Measurements from ENCODE around the gene MLST8. TPM values are rescaled to one million over a fixed set of nuclear protein-coding genes. Genes with fewer than 3 reads are reported as not detected.

MLST8 gene
- total RNA-seq, 1 experiment from 2014 or later: 58.7 TPM

DNA sequence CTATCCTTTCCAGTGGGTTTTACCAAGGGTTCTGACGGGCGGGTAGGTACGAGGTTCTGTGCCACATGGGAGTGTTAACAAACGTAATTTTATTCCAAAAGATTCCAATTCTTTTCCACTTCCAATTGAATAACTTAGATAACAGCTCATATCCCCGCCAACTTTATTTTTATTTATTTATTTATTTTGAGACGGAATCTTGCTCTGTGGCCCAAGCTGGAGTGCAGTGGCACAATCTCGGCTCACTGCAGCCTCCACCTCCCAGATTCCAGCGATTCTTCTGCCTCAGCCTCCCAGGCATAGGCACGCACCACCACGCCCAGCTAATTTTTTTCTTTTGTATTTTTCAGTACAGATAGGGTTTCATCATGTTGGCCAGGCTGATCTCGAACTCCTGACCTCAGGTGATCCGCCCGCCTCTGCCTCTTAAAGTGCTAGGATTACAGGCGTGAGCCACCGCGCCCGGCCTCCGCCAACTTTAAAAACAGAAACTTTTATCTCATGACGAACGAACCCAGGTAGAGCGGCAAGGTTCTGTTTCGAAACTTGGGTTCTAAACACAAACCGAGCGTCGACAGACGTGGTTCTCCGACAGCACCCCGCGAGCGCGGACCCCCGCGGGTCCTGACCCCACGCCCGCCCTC lies 45.5 kb downstream of the MLST8 start:
- peaks cover 63% of the 10 kb centered on the region for H3K79me2 ChIP-seq (ENCODE audit: insufficient read depth, low read length)
- ChIA-PET POLR2A (interaction anchor here (0.7 to 2.8 kb wide), 11 partner anchors 8 to 203 kb away, joined by 3 to 21 read pairs (median 5); partner anchors contain the start of genes E4F1, NTHL1, PGP and TRAF7), CTCF (interaction anchor here (1.2 to 2.7 kb wide), 5 partner anchors 28 to 250 kb away, joined by 3 to 24 read pairs (median 5); partner anchors contain the start of genes CASKIN1, E4F1 and PGP), RAD21 (ENCODE audit: low non-redundant PET in 1 of 2, low total read pairs in 2 of 2, uncharacterized antibody in 2 of 2, unreplicated experiment in 2 of 2) (interaction anchor here in 1 of 2 experiments (0.5 to 1.4 kb wide), 2 partner anchors 56 to 281 kb away, joined by 3 to 5 read pairs; no protein-coding TSS in a partner anchor)
- no peak for DNase-seq (ENCODE audit: low read depth, low spot score)
- H3K27me3 ChIP-seq (ENCODE audit: insufficient read depth, low read length): no peaks in the 10 kb centered on the region
- BruUV-seq (replicated peaks): TSS peak; percentile 81
- ATAC-seq: peak; percentile 29
- H3K9me2 ChIP-seq (ENCODE audit: insufficient read depth): no peaks in the 10 kb centered on the region
- H3K9ac ChIP-seq (ENCODE audit: low read length): peak overlapping the region; percentile 79
- no peaks in the 10 kb centered on the region for H3K9me3 ChIP-seq (ENCODE audit: control insufficient read depth in 1 of 2, insufficient read depth in 1 of 2, low read depth in 1 of 2, low read length in 2 of 2)
- H3K36me3 ChIP-seq (ENCODE audit: control insufficient read depth in 1 of 2, insufficient read depth in 2 of 2, low read length in 2 of 2): peaks cover 24 to 34% of the 10 kb centered on the region in 2 experiments; a peak in 3 of 4 replicates
- no peak overlapping the region for H2AFZ ChIP-seq (ENCODE audit: low read depth, low read length, poor library complexity, severe bottlenecking)
- H3K4me3 ChIP-seq (replicated peaks in 1 of 2; ENCODE audit: low read depth in 1 of 2, low read length in 2 of 2): peak overlapping the region; percentile 66 to 75
- intact Hi-C loops (cut with micrococcal nuclease): loop anchor here (1.0 to 10.0 kb wide), 4 partner anchors 27 to 226 kb away; partner anchors contain the start of genes E4F1 and NHERF2
- H3K4me1 ChIP-seq (ENCODE audit: control insufficient read depth in 1 of 2, insufficient read depth in 2 of 2, low read length in 2 of 2): peaks cover 15 to 31% of the 10 kb centered on the region in 2 experiments
- H4K20me1 ChIP-seq (ENCODE audit: insufficient read depth): no peaks in the 10 kb centered on the region; the same call in 1 of the 2 replicates
- peak overlapping the region; percentile 84 for H3K4me2 ChIP-seq (ENCODE audit: low read length)
- H3K27ac ChIP-seq (ENCODE audit: low read depth, low read length): peak overlapping the region; percentile 89
- TF ChIP-seq, protein P1, sequence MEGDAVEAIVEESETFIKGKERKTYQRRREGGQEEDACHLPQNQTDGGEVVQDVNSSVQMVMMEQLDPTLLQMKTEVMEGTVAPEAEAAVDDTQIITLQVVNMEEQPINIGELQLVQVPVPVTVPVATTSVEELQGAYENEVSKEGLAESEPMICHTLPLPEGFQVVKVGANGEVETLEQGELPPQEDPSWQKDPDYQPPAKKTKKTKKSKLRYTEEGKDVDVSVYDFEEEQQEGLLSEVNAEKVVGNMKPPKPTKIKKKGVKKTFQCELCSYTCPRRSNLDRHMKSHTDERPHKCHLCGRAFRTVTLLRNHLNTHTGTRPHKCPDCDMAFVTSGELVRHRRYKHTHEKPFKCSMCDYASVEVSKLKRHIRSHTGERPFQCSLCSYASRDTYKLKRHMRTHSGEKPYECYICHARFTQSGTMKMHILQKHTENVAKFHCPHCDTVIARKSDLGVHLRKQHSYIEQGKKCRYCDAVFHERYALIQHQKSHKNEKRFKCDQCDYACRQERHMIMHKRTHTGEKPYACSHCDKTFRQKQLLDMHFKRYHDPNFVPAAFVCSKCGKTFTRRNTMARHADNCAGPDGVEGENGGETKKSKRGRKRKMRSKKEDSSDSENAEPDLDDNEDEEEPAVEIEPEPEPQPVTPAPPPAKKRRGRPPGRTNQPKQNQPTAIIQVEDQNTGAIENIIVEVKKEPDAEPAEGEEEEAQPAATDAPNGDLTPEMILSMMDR (IDR thresholded peaks at IDR 0.05 in 2 of 3, conservative IDR thresholded peaks at IDR 0.05 in 1 of 3; ENCODE audit: borderline replicate concordance in 1 of 3, insufficient read depth in 1 of 3, low read depth in 2 of 3, low read length in 2 of 3): no peak
- TF ChIP-seq FOSL1 (IDR thresholded peaks at IDR 0.05; ENCODE audit: low read depth) (no peak), ZNF274 (IDR thresholded peaks at IDR 0.05; ENCODE audit: low read depth, low read length) (no peak), RAD21 (IDR thresholded peaks at IDR 0.05; ENCODE audit: low read depth) (no peak), SP1 (IDR thresholded peaks at IDR 0.05; ENCODE audit: low read depth) (no peak), JUND (IDR thresholded peaks at IDR 0.05) (no peak), CBX3 (IDR thresholded peaks at IDR 0.05; ENCODE audit: low read depth) (no peak), POLR2A (IDR thresholded peaks at IDR 0.05; ENCODE audit: borderline replicate concordance, extremely low read depth, insufficient read depth, insufficient read length) (no peak), EZH2phosphoT487 (IDR thresholded peaks at IDR 0.05; ENCODE audit: borderline replicate concordance) (no peak), YY1 (IDR thresholded peaks at IDR 0.05; ENCODE audit: extremely low read depth, insufficient replicate concordance, low read depth, low read length) (no peak), EZH2 (IDR thresholded peaks at IDR 0.05) (no peak)
- TF ChIP-seq, protein P2, sequence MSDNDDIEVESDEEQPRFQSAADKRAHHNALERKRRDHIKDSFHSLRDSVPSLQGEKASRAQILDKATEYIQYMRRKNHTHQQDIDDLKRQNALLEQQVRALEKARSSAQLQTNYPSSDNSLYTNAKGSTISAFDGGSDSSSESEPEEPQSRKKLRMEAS (IDR thresholded peaks at IDR 0.05): no peak
- TF ChIP-seq, protein P3, sequence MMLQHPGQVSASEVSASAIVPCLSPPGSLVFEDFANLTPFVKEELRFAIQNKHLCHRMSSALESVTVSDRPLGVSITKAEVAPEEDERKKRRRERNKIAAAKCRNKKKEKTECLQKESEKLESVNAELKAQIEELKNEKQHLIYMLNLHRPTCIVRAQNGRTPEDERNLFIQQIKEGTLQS (IDR thresholded peaks at IDR 0.05): no peak
